Sigmoid colon (tissue), 4 donors: ENCODE data around the gene OPN4.

Experiments used
- CTCF ChIP-seq, 4 experiments: fragments of 450-650 bp in 3 of 4; fragments of 200-600 bp in 1 of 4; IDR thresholded peaks; one replicate each; pipeline ENCODE4 v1.5.1; 2016 to 2019; ENCODE audit warnings: antibody characterized with exemption in 4 of 4, mild to moderate bottlenecking in 3 of 4, moderate library complexity in 2 of 4
- EP300 ChIP-seq, 4 donors: sonication (generic); formaldehyde crosslinking; IDR thresholded peaks; one replicate each; pipeline ENCODE4 v1.6.1; 2017; ENCODE audit warnings: antibody characterized with exemption in 4 of 4
- POLR2A ChIP-seq, 2 donors: fragments of 450-650 bp; IDR thresholded peaks; one replicate each; pipeline ENCODE4 v1.6.1; 2016; ENCODE audit warnings: antibody characterized with exemption in 2 of 2, mild to moderate bottlenecking in 2 of 2, moderate library complexity in 2 of 2
- POLR2AphosphoS5 ChIP-seq, 4 donors: sonication (generic); formaldehyde crosslinking; IDR thresholded peaks; one replicate each; pipeline ENCODE4 v1.6.1; 2017; ENCODE audit warnings: antibody characterized with exemption in 4 of 4

- TF ChIP-seq CTCF (IDR thresholded peaks at IDR 0.05) = no peak
- TF ChIP-seq POLR2A (IDR thresholded peaks at IDR 0.05) = no peak
- no peak for TF ChIP-seq POLR2AphosphoS5 (IDR thresholded peaks at IDR 0.05)
- no peak for TF ChIP-seq EP300 (IDR thresholded peaks at IDR 0.05)
Observed at GRCh38 chr10:86665868-86666267, 11.5 kb downstream of the OPN4 start.
